Melanocyte of skin (primary cell): ENCODE data around the gene MRGPRD. TPM values are rescaled to one million over a fixed set of nuclear protein-coding genes. Genes with fewer than 3 reads are reported as not detected.

Source experiments
- total RNA-seq, 2 donors: library from RNA; depleted of rRNA; stranded (reverse); fragments of >200 nt; gene quantifications; 2 replicates each; pipeline ENCODE4 v1.2.3, GENCODE V29; 2012

Gene MRGPRD
- not detected for total RNA-seq

GRCh38 chr11:68980776-68981065 lies at the start of gene MRGPRD:
MRGPRD (minus strand) TSS chr11:68980986; CDS start chr11:68980986, 0 bp downstream.

GRCh38 chr11:69013009-69013951 lies 32.5 kb upstream of the MRGPRD start, which contains the start of gene MRGPRF:
MRGPRF (minus strand) TSS chr11:69013246; CDS start chr11:69009901, 3,345 bp downstream.

Other genes with a start within 250 kb of the MRGPRD start
- 1 to 10 TPM in 1 of 2 donors, under 1 TPM in 1; 0.69 to 2.0 TPM for gene TESMIN, start 229.5 kb downstream of the MRGPRD start, total RNA-seq
- gene CPT1A, start 139.1 kb downstream of the MRGPRD start, total RNA-seq, result 10 to 100 TPM; 33.4 to 46.6 TPM
- 10 to 100 TPM; 38.9 to 81.6 TPM for gene MRPL21, start 77.2 kb downstream of the MRGPRD start, total RNA-seq
- 10 to 100 TPM; 14.5 to 18.3 TPM for gene IGHMBP2, start 77.1 kb downstream of the MRGPRD start, total RNA-seq
- gene MRGPRF, start 32.3 kb upstream of the MRGPRD start, total RNA-seq, result under 1 TPM; under 0.01 to 0.33 TPM
- gene TPCN2, start 67.9 kb upstream of the MRGPRD start, total RNA-seq, result 100 to 1,000 TPM in 1 of 2 donors, 10 to 100 TPM in 1; 80.3 to 132 TPM
- under 1 TPM; under 0.01 to 0.34 TPM for gene SMIM38, start 174.9 kb upstream of the MRGPRD start, total RNA-seq